Keratinocyte (primary cell): ENCODE measurements around the gene CDKAL1. TPM values are rescaled to one million over a fixed set of nuclear protein-coding genes. Genes with fewer than 3 reads are reported as not detected.

Experiments used
- DNase-seq: peaks from one replicate; pipeline ENCODE4 v3.0.0-alpha.2; 2011; ENCODE audit warnings: low read depth, missing footprints, low spot score
- FAIRE-seq: peaks from 2 replicates; lab custom pipeline; 2011; peaks lifted over from hg19 to GRCh38; lab: Jason Lieb, UNC
- H2AFZ ChIP-seq: 2 replicates; pipeline ENCODE4 v1.6.0; 2012; ENCODE audit warnings: low read length, control low read depth, inconsistent platforms; ENCODE audit not compliant: control insufficient read depth
- H3K27ac ChIP-seq: 2 replicates; pipeline ENCODE4 v1.5.1; 2011; ENCODE audit warnings: low read length; ENCODE audit not compliant: control insufficient read depth, insufficient read depth
- H3K27me3 ChIP-seq: 3 replicates; pipeline ENCODE4 v1.6.0; 2011; ENCODE audit warnings: low read length; ENCODE audit not compliant: control insufficient read depth, insufficient read depth; ENCODE audit errors: extremely low read depth
- H3K36me3 ChIP-seq, 2 experiments: 2 replicates in 1 of 2; 3 replicates in 1 of 2; pipeline ENCODE4 v1.5.1; 2011; ENCODE audit warnings: low read length in 2 of 2, mild to moderate bottlenecking in 1 of 2; ENCODE audit not compliant: control insufficient read depth in 2 of 2, insufficient read depth in 2 of 2; ENCODE audit errors: extremely low read depth in 1 of 2
- H3K4me1 ChIP-seq: 3 replicates; pipeline ENCODE4 v1.5.1; 2011; ENCODE audit warnings: low read length; ENCODE audit not compliant: control insufficient read depth, insufficient read depth; ENCODE audit errors: extremely low read depth
- H3K4me2 ChIP-seq: 3 replicates; pipeline ENCODE4 v1.6.0; 2011; ENCODE audit warnings: low read depth, low read length; ENCODE audit not compliant: control insufficient read depth, insufficient read depth; ENCODE audit errors: extremely low read depth
- H3K4me3 ChIP-seq, 3 experiments: fragments of 200-600 bp in 1 of 3; sonication (generic) in 1 of 3; 2 replicates in 2 of 3; 3 replicates in 1 of 3; pipeline ENCODE4 v1.5.1; 2011 to 2016; ENCODE audit warnings: low read length in 3 of 3, mild to moderate bottlenecking in 3 of 3, control low read depth in 2 of 3, inconsistent platforms in 1 of 3, low read depth in 1 of 3, mixed read lengths in 1 of 3, mixed run types in 1 of 3, moderate library complexity in 1 of 3; ENCODE audit not compliant: control insufficient read depth in 2 of 3, insufficient read depth in 2 of 3; ENCODE audit errors: extremely low read depth in 1 of 3
- H3K79me2 ChIP-seq: 2 replicates; pipeline ENCODE4 v1.6.0; 2012; ENCODE audit warnings: low read length; ENCODE audit not compliant: control insufficient read depth, insufficient read depth
- H3K9ac ChIP-seq: 3 replicates; pipeline ENCODE4 v1.6.0; 2011; ENCODE audit warnings: low read length; ENCODE audit not compliant: control insufficient read depth, insufficient read depth; ENCODE audit errors: extremely low read depth
- H3K9me1 ChIP-seq: 3 replicates; pipeline ENCODE4 v1.6.0; 2011; ENCODE audit warnings: low read length; ENCODE audit not compliant: control insufficient read depth, insufficient read depth; ENCODE audit errors: extremely low read depth
- H3K9me3 ChIP-seq: 2 replicates; pipeline ENCODE4 v1.5.1; 2012; ENCODE audit warnings: low read depth, low read length; ENCODE audit not compliant: control insufficient read depth
- H4K20me1 ChIP-seq: 3 replicates; pipeline ENCODE4 v1.6.0; 2011; ENCODE audit warnings: low read length; ENCODE audit not compliant: control insufficient read depth, insufficient read depth; ENCODE audit errors: extremely low read depth
- CTCF ChIP-seq, 3 experiments: IDR thresholded peaks in 1 of 3; conservative IDR thresholded peaks in 1 of 3; optimal IDR thresholded peaks in 1 of 3; 2 replicates in 2 of 3; 3 replicates in 1 of 3; pipeline versions ENCODE3 to v1.5.1; 2011; ENCODE audit warnings: low read length in 3 of 3, mild to moderate bottlenecking in 3 of 3, moderate library complexity in 2 of 3, control low read depth in 1 of 3, inconsistent platforms in 1 of 3; ENCODE audit not compliant: insufficient read depth in 2 of 3; ENCODE audit errors: extremely low read depth in 1 of 3
- EZH2 ChIP-seq: IDR thresholded peaks from one replicate; pipeline ENCODE4 v1.6.1; 2012; ENCODE audit warnings: inconsistent platforms, mild to moderate bottlenecking, low read length, moderate library complexity
- dilution Hi-C: fragments of 300-500 bp; cut with MboI; formaldehyde crosslinking; loops from one replicate; pipeline ENCODE4 v1.7.0; 2020; ENCODE audit warnings: low sequenced_read_pairs; ENCODE audit not compliant: extremely low pct_ligation_motif_present
- polyA plus RNA-seq, 5 experiments: library from polyadenylated mRNA; depleted of rRNA in 3 of 5; stranded (reverse) in 3 of 5; stranded (forward) in 1 of 5; unstranded in 1 of 5; fragments of >200 nt; gene quantifications; 1 replicate in 1 of 5; 2 replicates in 3 of 5; 3 replicates in 1 of 5; pipeline versions ENCODE4 v1.2.1 to v1.2.3, GENCODE V29; 2011 to 2012; ENCODE audit warnings: missing spikeins in 2 of 5, low read depth in 1 of 5, low replicate concordance in 1 of 5

The CDKAL1 gene
- polyA plus RNA-seq, 1 donor (not counting 4 experiments of a cell fraction or from before 2014, with no cell fraction given), result 5.6 TPM

GRCh38 chr6:21240709-21241108, 706.5 kb downstream of the CDKAL1 start:
- Histone ChIP-seq H3K4me2 (no peak overlapping the region), H3K9me1 (no peaks in the 10 kb centered on the region), H3K4me1 (no peaks in the 10 kb centered on the region), H3K9me3 (no peaks in the 10 kb centered on the region), H3K27ac (no peak overlapping the region), H4K20me1 (no peaks in the 10 kb centered on the region), H3K79me2 (no peaks in the 10 kb centered on the region), H3K9ac (no peak overlapping the region), H3K27me3 (no peaks in the 10 kb centered on the region), H3K4me3 (no peak overlapping the region), H3K36me3 (no peaks in the 10 kb centered on the region), H2AFZ (no peak overlapping the region)
- FAIRE-seq (no peak), DNase-seq (no peak)
- dilution Hi-C loops, result no loop called here
- TF ChIP-seq EZH2 (no peak), CTCF (optimal IDR thresholded peaks at IDR 0.05 in 1 of 3, IDR thresholded peaks at IDR 0.05 in 1 of 3, conservative IDR thresholded peaks at IDR 0.05 in 1 of 3; ENCODE audit: extremely low read depth in 1 of 3, insufficient read depth in 2 of 3, low read length in 3 of 3) (no peak)

GRCh38 chr6:21241231-21242130, 707.2 kb downstream of the CDKAL1 start:
- no peaks in the 10 kb centered on the region for H4K20me1 ChIP-seq
- H3K9ac ChIP-seq, result no peak overlapping the region
- TF ChIP-seq CTCF (optimal IDR thresholded peaks at IDR 0.05 in 1 of 3, IDR thresholded peaks at IDR 0.05 in 1 of 3, conservative IDR thresholded peaks at IDR 0.05 in 1 of 3; ENCODE audit: extremely low read depth in 1 of 3, insufficient read depth in 2 of 3, low read length in 3 of 3) (no peak), EZH2 (no peak)
- H3K79me2 ChIP-seq, result no peaks in the 10 kb centered on the region
- no peak overlapping the region for H3K4me2 ChIP-seq
- DNase-seq, result no peak
- no peak for FAIRE-seq
- no peaks in the 10 kb centered on the region for H3K36me3 ChIP-seq
- no peaks in the 10 kb centered on the region for H3K27me3 ChIP-seq
- H3K9me1 ChIP-seq, result no peaks in the 10 kb centered on the region
- H3K9me3 ChIP-seq, result no peaks in the 10 kb centered on the region
- no peak overlapping the region for H2AFZ ChIP-seq
- no peak overlapping the region for H3K27ac ChIP-seq
- dilution Hi-C loops, result no loop called here
- H3K4me1 ChIP-seq, result no peaks in the 10 kb centered on the region
- no peak overlapping the region for H3K4me3 ChIP-seq
